ENCODE data around the gene SLC15A3. TPM values are rescaled to one million over a fixed set of nuclear protein-coding genes. Genes with fewer than 3 reads are reported as not detected.

Gene SLC15A3
- 0.13 TPM in 1 of 2 replicates, not detected in the other for polyA plus RNA-seq (2012; rRNA removed)
- 0.03 TPM in 1 of 2 replicates, not detected in the other for polyA plus RNA-seq (2012; cell fraction: cytosol; rRNA removed)
- polyA plus RNA-seq (2012; cell fraction: nucleus; rRNA removed) = 0.17 and 0.39 TPM in 2 replicates

DNA sequence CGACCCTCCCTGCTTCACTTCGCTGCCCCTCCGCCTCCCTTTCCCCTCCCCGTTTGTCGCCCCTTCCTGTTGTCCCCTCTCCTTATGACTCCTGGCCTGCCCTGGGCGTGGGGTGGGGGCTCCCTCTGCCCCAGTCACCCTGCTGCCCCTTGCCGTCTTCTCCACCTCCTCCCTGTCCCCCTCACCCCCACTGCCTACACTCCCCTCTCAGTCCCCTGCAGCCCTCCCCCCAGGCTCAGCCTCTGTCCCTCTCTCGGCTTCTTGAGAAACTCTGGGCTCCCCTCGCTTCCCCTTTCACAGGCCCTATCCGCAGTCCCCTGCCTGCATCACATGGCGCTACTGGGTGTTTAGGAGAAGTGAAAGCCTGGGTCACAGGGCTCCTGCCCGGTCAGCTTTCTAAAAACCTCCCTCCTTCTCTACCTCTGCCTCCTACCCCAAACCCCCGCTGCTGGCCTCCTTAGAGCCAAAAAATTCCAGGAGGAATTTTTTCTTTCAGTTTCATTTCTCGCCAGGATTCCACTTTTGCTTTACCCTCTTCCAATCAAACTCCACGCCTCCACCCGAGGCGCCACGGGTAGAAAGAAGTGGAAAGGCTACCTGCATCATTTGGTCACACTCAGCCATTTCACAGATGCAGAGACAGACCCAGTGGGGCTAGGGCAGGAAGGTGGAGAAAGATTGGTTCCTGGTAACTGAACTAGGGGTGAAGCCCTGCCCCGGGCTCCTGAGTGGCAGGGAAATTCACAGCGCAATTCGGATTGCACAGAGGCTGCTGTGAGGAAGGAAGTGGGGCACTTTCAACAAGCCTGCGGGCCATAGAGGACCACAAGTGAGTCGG, at the start of gene SLC15A3:
Gene SLC15A3, minus strand, starts transcription at position 273 of the 838 bp plus-strand sequence. CDS start 625 bp downstream, outside the sequence.
- Histone ChIP-seq H3K9me2 (no peaks in the 10 kb centered on the region), H4K20me1 (ENCODE audit: insufficient read depth) (no peaks in the 10 kb centered on the region), H3K36me3 (replicated peaks in 1 of 2; ENCODE audit: control insufficient read depth in 1 of 2, insufficient read depth in 2 of 2, low read length in 1 of 2) (no peaks in the 10 kb centered on the region), H3K4me1 (ENCODE audit: control insufficient read depth in 1 of 2, insufficient read depth in 2 of 2, low read depth in 1 of 2, low read length in 1 of 2) (no peaks in the 10 kb centered on the region), H3K4me3 (ENCODE audit: low read depth in 2 of 2, low read length in 1 of 2) (no peak within 1 kb of the TSS), H3K27me3 (ENCODE audit: insufficient read depth) (no peaks in the 10 kb centered on the region), H3F3A (replicated peaks; ENCODE audit: insufficient read depth) (no peaks in the 10 kb centered on the region), H2AFZ (ENCODE audit: low read depth) (no peak within 1 kb of the TSS), H3K27ac (ENCODE audit: low read depth in 2 of 2, low read length in 1 of 2) (no peak within 1 kb of the TSS), H3K9me3 (no peaks in the 10 kb centered on the region), H3K9ac (no peak within 1 kb of the TSS), H3K79me2 (ENCODE audit: insufficient read depth) (no peaks in the 10 kb centered on the region), H3K4me2 (no peak within 1 kb of the TSS; the same call in 1 of the 2 replicates)
- CTCF ChIA-PET = interaction anchor here (0.7 to 1.3 kb wide), 2 partner anchors 12 to 18 kb away, joined by 3 to 4 read pairs; no protein-coding TSS in a partner anchor
- WGBS (ENCODE audit: low lambda C conversion rate) = 84% methylated on average over 23 of the region's 23 CpGs
- TF ChIP-seq, protein P1, sequence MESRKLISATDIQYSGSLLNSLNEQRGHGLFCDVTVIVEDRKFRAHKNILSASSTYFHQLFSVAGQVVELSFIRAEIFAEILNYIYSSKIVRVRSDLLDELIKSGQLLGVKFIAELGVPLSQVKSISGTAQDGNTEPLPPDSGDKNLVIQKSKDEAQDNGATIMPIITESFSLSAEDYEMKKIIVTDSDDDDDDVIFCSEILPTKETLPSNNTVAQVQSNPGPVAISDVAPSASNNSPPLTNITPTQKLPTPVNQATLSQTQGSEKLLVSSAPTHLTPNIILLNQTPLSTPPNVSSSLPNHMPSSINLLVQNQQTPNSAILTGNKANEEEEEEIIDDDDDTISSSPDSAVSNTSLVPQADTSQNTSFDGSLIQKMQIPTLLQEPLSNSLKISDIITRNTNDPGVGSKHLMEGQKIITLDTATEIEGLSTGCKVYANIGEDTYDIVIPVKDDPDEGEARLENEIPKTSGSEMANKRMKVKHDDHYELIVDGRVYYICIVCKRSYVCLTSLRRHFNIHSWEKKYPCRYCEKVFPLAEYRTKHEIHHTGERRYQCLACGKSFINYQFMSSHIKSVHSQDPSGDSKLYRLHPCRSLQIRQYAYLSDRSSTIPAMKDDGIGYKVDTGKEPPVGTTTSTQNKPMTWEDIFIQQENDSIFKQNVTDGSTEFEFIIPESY (IDR thresholded peaks at IDR 0.05; ENCODE audit: borderline replicate concordance, low read depth) = no peak
- TF ChIP-seq TCF12 (IDR thresholded peaks at IDR 0.05) (no peak), FOXJ3 (CRISPR knock-in tag; IDR thresholded peaks at IDR 0.05) (no peak), IRF3 (IDR thresholded peaks at IDR 0.05; ENCODE audit: low read depth, low read length) (no peak), MEF2A (IDR thresholded peaks at IDR 0.05; ENCODE audit: borderline replicate concordance, low read depth) (no peak), REST (IDR thresholded peaks at IDR 0.05; ENCODE audit: low read depth, low read length) (no peak), ELF1 (IDR thresholded peaks at IDR 0.05) (no peak), TAF1 (IDR thresholded peaks at IDR 0.05; ENCODE audit: borderline replicate concordance, low read depth, low read length) (no peak), CHD2 (IDR thresholded peaks at IDR 0.05; ENCODE audit: low read length, partially characterized antibody) (no peak), MAX (IDR thresholded peaks at IDR 0.05; ENCODE audit: low read depth) (no peak), EZH2phosphoT487 (IDR thresholded peaks at IDR 0.05; ENCODE audit: borderline replicate concordance, low read depth) (no peak), RXRA (IDR thresholded peaks at IDR 0.05; ENCODE audit: borderline replicate concordance, low read depth) (no peak), RAD21 (IDR thresholded peaks at IDR 0.05; ENCODE audit: low read length) (no peak), RFX5 (IDR thresholded peaks at IDR 0.05; ENCODE audit: low read length) (no peak), POLR2AphosphoS5 (IDR thresholded peaks at IDR 0.05; ENCODE audit: low read depth, low read length) (no peak), NFIC (IDR thresholded peaks at IDR 0.05; ENCODE audit: borderline replicate concordance) (no peak), JUND (IDR thresholded peaks at IDR 0.05) (no peak), SIN3A (IDR thresholded peaks at IDR 0.05; ENCODE audit: borderline replicate concordance, low read depth, low read length) (no peak)
- TF ChIP-seq, protein P2, sequence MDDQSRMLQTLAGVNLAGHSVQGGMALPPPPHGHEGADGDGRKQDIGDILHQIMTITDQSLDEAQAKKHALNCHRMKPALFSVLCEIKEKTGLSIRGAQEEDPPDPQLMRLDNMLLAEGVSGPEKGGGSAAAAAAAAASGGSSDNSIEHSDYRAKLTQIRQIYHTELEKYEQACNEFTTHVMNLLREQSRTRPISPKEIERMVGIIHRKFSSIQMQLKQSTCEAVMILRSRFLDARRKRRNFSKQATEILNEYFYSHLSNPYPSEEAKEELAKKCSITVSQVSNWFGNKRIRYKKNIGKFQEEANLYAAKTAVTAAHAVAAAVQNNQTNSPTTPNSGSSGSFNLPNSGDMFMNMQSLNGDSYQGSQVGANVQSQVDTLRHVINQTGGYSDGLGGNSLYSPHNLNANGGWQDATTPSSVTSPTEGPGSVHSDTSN (IDR thresholded peaks at IDR 0.05) = no peak
- POLR2A ChIA-PET = no interaction called here
- DNase-seq = no peak

Measured in SK-N-SH (cell line).